Fibroblast of pulmonary artery (primary cell): ENCODE data around the gene PTPRT.

Experiments used
- DNase-seq: peaks from one replicate; pipeline ENCODE4 v3.0.0-alpha.2; 2010; ENCODE audit warnings: low read depth
- H3K4me3 ChIP-seq: replicated peaks from 2 replicates; pipeline ENCODE4 v1.5.1; 2011; ENCODE audit warnings: low read depth, mild to moderate bottlenecking, control low read depth, low read length, moderate library complexity
- TF ChIP-seq, protein P1 (sequence below): IDR thresholded peaks from 2 replicates; pipeline ENCODE4 v1.5.1; 2011; ENCODE audit warnings: mild to moderate bottlenecking, control low read depth, low read length, inconsistent platforms; ENCODE audit errors: missing control alignments

Gene PTPRT

DNA sequence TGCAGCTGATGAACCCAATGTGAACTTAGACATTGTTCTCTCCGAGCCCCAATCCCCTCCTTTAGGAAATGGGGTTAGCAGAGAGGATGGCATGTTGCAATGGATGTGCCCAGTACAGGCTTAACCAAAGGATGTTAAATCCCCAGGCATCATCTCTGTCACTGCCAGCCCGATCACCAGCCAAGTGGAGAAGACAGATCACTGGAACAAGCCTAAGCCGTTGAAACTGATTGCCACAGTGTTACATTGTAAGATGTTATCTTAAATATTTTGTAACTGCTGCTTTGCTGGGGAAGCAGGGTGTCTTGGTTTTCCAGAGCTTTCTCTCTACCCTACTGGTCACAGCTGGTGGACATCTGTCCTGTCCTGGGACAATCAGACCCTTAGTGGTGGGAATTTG, 788.1 kb downstream of the PTPRT start:
- H3K4me3 ChIP-seq, result no peak overlapping the region
- no peak for DNase-seq
- TF ChIP-seq, protein P1, sequence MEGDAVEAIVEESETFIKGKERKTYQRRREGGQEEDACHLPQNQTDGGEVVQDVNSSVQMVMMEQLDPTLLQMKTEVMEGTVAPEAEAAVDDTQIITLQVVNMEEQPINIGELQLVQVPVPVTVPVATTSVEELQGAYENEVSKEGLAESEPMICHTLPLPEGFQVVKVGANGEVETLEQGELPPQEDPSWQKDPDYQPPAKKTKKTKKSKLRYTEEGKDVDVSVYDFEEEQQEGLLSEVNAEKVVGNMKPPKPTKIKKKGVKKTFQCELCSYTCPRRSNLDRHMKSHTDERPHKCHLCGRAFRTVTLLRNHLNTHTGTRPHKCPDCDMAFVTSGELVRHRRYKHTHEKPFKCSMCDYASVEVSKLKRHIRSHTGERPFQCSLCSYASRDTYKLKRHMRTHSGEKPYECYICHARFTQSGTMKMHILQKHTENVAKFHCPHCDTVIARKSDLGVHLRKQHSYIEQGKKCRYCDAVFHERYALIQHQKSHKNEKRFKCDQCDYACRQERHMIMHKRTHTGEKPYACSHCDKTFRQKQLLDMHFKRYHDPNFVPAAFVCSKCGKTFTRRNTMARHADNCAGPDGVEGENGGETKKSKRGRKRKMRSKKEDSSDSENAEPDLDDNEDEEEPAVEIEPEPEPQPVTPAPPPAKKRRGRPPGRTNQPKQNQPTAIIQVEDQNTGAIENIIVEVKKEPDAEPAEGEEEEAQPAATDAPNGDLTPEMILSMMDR, result no peak

DNA sequence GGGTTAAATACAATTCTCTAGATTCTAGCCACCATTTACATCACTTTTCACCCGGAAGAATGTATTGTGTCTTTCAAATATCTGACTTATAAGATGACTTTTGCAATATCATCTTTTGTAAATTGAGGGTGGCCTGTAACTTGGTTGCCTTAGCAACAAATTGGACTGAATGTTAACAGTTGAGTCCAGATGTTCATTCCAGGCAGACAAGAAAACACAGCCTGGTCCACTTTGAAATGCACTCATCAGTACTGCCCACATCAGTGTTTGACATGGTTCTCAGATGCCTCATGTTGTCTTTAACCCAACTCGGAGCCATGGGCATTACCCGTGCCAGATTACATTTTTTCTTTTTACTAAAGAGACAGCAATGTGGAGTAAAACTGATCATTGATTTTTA, 789.9 kb downstream of the PTPRT start:
- no peak for DNase-seq
- no peak overlapping the region for H3K4me3 ChIP-seq

DNA sequence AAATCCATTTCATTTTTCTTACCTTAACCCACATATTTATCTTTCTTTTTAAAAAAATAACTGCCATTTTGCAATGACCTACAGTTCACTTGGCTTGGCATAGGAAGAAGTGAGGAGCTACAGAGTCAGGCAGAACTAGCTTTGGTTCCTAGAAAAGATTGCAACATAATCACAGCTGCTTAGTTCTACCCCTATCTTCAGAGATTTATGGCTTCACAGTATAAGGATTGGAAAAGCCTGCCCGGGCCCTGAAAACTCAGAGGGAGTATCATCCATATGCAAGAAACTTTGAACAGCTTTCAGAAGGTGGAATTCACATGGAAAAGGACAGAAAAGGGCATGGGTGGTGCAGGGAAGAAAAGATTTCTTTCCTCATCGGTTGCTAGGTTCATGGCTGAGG, 797.3 kb downstream of the PTPRT start:
- H3K4me3 ChIP-seq, result no peak overlapping the region
- no peak for DNase-seq
- TF ChIP-seq, protein P1, result no peak

More for the DNA sequence above, 789.9 kb downstream of the PTPRT start:
- TF ChIP-seq, protein P1, result no peak

DNA sequence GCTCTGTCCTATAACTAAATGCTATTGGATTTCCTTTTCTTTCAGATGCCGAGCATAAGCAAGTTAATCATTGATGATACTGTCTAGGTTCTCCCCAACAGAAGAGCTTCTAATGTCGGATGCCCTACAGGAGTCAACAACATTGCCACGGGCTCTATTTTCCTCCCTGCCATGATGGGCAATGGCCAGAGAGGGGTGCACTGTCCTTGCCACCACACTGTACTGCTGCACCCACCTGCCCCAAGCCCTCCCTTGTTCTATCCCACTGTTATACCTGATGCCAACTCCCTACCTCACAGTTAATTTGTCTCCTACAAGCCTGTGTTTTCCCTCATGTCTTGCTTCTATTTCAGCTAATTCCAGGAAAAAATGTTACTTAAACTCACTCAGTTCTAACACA, 797.9 kb downstream of the PTPRT start:
- no peak overlapping the region for H3K4me3 ChIP-seq
- DNase-seq, result no peak
- TF ChIP-seq, protein P1, result no peak

DNA sequence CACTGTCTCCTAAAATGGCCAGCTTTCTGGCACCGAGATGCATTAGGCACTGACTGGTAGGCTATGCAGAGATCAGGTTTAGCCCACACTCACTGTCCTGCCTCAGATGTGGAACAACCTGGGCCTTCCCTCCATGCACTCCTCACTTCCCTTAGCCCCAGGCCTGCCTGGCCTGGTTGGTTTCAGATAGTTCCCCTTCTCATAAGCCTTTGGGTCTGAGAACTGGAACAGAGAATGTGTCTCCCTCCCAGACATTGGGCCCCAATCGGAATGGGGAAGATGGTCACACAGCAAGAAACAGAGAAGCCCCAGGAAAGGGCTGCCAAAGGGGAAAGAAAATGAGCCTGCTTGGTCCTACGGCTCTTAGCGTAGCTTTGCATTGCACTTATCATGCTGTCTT, 809.4 kb downstream of the PTPRT start:
- TF ChIP-seq, protein P1, result no peak
- no peak for DNase-seq
- H3K4me3 ChIP-seq, result no peak overlapping the region

DNA sequence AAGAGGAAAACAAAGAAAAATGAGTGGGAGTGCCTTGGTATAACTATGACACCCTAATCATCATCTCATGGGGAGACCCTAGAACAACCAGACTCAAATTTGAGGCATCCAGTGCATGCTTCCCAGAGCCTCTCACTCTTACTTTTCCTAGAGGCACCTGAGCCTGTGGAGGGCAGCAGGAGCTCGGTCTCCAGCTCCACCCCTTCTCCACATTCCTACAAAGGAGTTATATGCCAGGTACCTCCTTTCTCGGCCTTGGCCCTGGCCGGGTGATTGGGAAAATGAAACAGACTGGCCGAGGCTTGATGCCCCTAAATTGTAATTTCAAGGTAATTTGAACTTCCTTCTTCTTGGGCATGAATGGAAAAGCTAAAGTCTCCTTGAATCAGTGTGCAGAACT, 810.3 kb downstream of the PTPRT start:
- H3K4me3 ChIP-seq, result no peak overlapping the region
- no peak for DNase-seq
- TF ChIP-seq, protein P1, result no peak

GRCh38 chr20:42378826-42379225, 810.9 kb downstream of the PTPRT start:
- TF ChIP-seq, protein P1, result no peak

More at GRCh38 chr20:42378826-42379225, 810.9 kb downstream of the PTPRT start:
- no peak overlapping the region for H3K4me3 ChIP-seq
- DNase-seq, result no peak
